ENCODE measurements around the gene CHI3L1.

Gene CHI3L1

GRCh38 chr1:203129501-203130231, 56.8 kb downstream of the CHI3L1 start:
- no peak for TF ChIP-seq CTCF (conservative IDR thresholded peaks at IDR 0.05; ENCODE audit: control insufficient read depth, insufficient read depth, low read depth, low read length)
- DNase-seq (ENCODE audit: low read depth) = no peak
- no peak overlapping the region for H3K4me3 ChIP-seq (ENCODE audit: control insufficient read depth, low read depth, low read length)
